SK-N-SH treated with all-trans-retinoic acid at 6 μM for 48 hours (cell line): ENCODE results near the gene TNPO2.

Source experiments
- CSDC2 ChIP-seq: fragments of 250-450 bp; sonication (Bioruptor Pico); IDR thresholded peaks from 2 replicates; pipeline ENCODE4 v1.5.0; 2020; ENCODE audit warnings: mild to moderate bottlenecking, moderate library complexity
- ESRRG ChIP-seq: fragments of 250-450 bp; sonication (Bioruptor Pico); IDR thresholded peaks from 2 replicates; pipeline ENCODE4 v1.6.1; 2021; ENCODE audit warnings: mild to moderate bottlenecking
- PPARA ChIP-seq: fragments of 250-450 bp; sonication (Bioruptor Pico); IDR thresholded peaks from 2 replicates; pipeline ENCODE4 v1.5.0; 2020; ENCODE audit warnings: mild to moderate bottlenecking, borderline replicate concordance
- TCF4 ChIP-seq: fragments of 250-450 bp; sonication (Bioruptor Pico); IDR thresholded peaks from 2 replicates; pipeline ENCODE4 v1.8.0; 2021; ENCODE audit warnings: mild to moderate bottlenecking, moderate library complexity, borderline replicate concordance
- ZFP30 ChIP-seq: fragments of 450-650 bp; formaldehyde crosslinking; IDR thresholded peaks from 2 replicates; pipeline ENCODE4 v1.5.0; 2022; ENCODE audit warnings: mild to moderate bottlenecking, moderate library complexity
- TF ChIP-seq, protein P1 (sequence below): fragments of 250-450 bp; sonication (Bioruptor Pico); IDR thresholded peaks from 2 replicates; pipeline ENCODE4 v1.5.1; 2020; ENCODE audit warnings: low read depth, mild to moderate bottlenecking, moderate library complexity
- TF ChIP-seq, protein P2 (sequence below): fragments of 250-450 bp; sonication (Bioruptor Pico); IDR thresholded peaks from 2 replicates; pipeline ENCODE4 v1.8.0; 2020; ENCODE audit warnings: mild to moderate bottlenecking, moderate library complexity, borderline replicate concordance

DNA sequence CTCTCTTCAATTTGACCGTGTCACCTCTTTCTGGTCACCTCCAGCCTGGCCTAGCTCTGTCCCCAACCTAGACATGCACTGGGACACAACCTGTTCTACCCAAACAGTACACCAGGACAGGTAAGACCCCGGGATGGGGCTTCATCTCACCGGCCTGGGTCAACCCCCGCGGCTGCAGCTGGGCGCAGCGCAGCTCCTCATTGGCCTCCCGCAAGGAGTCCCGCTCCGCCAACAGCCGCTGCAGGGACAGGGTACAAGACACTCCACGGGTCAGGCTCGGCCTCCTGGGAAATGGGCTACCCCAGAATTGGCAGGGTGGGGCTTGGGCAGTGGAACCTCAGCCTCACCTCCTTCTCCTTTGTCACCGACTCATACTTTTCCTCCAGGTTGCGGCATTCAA, 43.9 kb upstream of the TNPO2 start:
- TF ChIP-seq, protein P1, sequence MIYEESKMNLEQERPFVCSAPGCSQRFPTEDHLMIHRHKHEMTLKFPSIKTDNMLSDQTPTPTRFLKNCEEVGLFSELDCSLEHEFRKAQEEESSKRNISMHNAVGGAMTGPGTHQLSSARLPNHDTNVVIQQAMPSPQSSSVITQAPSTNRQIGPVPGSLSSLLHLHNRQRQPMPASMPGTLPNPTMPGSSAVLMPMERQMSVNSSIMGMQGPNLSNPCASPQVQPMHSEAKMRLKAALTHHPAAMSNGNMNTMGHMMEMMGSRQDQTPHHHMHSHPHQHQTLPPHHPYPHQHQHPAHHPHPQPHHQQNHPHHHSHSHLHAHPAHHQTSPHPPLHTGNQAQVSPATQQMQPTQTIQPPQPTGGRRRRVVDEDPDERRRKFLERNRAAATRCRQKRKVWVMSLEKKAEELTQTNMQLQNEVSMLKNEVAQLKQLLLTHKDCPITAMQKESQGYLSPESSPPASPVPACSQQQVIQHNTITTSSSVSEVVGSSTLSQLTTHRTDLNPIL: no peak
- TF ChIP-seq TCF4 (CRISPR knock-in tag) (no peak), CSDC2 (CRISPR knock-in tag) (no peak), PPARA (CRISPR knock-in tag) (no peak), ZFP30 (no peak), ESRRG (CRISPR knock-in tag) (no peak)
- TF ChIP-seq, protein P2, sequence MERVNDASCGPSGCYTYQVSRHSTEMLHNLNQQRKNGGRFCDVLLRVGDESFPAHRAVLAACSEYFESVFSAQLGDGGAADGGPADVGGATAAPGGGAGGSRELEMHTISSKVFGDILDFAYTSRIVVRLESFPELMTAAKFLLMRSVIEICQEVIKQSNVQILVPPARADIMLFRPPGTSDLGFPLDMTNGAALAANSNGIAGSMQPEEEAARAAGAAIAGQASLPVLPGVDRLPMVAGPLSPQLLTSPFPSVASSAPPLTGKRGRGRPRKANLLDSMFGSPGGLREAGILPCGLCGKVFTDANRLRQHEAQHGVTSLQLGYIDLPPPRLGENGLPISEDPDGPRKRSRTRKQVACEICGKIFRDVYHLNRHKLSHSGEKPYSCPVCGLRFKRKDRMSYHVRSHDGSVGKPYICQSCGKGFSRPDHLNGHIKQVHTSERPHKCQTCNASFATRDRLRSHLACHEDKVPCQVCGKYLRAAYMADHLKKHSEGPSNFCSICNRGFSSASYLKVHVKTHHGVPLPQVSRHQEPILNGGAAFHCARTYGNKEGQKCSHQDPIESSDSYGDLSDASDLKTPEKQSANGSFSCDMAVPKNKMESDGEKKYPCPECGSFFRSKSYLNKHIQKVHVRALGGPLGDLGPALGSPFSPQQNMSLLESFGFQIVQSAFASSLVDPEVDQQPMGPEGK (CRISPR knock-in tag): no peak
